HG03097 (cell line): ENCODE data around the gene PTTG2.

Source experiments
- ATAC-seq: cut with Tn5 transposase; IDR thresholded peaks from one replicate; pipeline ENCODE4 v1.9.1; 2021; ENCODE audit not compliant: unreplicated experiment, low FRiP score

PTTG2 gene

GRCh38 chr4:38004887-38005286 is 44.7 kb downstream of the PTTG2 start:
- no peak for ATAC-seq

- no peak for ATAC-seq
Measured at GRCh38 chr4:38005637-38006036, 45.4 kb downstream of the PTTG2 start.

- ATAC-seq: no peak
Measured at GRCh38 chr4:38007645-38008044, 47.4 kb downstream of the PTTG2 start.

- ATAC-seq: no peak
Measured at GRCh38 chr4:38008571-38009021, 48.4 kb downstream of the PTTG2 start.

- ATAC-seq: no peak
Measured at GRCh38 chr4:38009421-38009820, 49.2 kb downstream of the PTTG2 start.

- no peak for ATAC-seq
Measured at GRCh38 chr4:38009949-38010348, 49.8 kb downstream of the PTTG2 start.
